WI38 (cell line): Measurements from ENCODE around the gene TBATA.

Experiments used
- H3K4me3 ChIP-seq: 2 replicates; pipeline ENCODE4 v1.5.1; 2011; ENCODE audit warnings: low read depth, mild to moderate bottlenecking, control low read depth, low read length
- TF ChIP-seq, protein P1 (sequence below): IDR thresholded peaks from 2 replicates; pipeline ENCODE4 v1.5.1; 2012; ENCODE audit warnings: low read depth, mild to moderate bottlenecking, control low read depth, low read length

The TBATA gene

DNA sequence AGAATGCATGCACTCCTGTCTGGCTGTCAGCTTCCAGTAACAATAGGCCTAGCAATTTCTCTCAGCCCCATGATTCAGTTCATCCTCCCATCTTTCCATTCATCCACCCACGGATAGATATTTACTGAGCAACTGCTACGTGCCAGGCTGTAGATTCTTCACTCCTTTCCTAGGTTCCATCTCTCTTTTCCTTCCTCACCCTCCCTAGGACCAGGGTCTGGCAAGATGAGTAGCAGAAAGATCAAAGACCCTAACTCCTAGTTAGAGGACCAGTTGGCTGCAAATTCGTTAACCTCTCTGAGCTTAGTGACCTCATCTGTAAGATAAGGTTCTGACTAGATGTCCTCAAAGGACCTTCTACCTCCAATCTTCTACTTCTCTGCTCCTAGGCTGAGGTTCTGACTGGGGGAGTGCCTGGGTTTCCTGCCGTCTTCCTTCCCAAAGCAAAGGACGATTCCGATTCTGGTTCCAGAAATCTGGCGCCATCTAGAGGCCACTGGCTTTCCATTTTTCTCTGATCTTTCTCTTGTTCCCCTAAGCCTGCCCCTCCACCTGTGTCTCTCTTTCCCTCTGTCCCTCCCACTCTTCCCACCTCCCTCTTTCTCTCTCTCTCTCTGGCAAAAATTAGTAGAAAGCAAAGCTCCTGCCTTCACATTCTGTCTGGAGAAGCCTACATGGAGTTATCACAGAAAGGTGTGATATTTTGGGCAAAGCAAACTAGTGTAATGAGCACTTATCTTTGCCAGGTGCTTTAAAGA is 26.2 kb downstream of the TBATA start:
- TF ChIP-seq, protein P1, sequence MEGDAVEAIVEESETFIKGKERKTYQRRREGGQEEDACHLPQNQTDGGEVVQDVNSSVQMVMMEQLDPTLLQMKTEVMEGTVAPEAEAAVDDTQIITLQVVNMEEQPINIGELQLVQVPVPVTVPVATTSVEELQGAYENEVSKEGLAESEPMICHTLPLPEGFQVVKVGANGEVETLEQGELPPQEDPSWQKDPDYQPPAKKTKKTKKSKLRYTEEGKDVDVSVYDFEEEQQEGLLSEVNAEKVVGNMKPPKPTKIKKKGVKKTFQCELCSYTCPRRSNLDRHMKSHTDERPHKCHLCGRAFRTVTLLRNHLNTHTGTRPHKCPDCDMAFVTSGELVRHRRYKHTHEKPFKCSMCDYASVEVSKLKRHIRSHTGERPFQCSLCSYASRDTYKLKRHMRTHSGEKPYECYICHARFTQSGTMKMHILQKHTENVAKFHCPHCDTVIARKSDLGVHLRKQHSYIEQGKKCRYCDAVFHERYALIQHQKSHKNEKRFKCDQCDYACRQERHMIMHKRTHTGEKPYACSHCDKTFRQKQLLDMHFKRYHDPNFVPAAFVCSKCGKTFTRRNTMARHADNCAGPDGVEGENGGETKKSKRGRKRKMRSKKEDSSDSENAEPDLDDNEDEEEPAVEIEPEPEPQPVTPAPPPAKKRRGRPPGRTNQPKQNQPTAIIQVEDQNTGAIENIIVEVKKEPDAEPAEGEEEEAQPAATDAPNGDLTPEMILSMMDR, result peak; percentile 66
- H3K4me3 ChIP-seq, result no peak overlapping the region

- H3K4me3 ChIP-seq, result no peak overlapping the region
- TF ChIP-seq, protein P1, result no peak
Measured at GRCh38 chr10:70757856-70758255, 27.3 kb downstream of the TBATA start.

DNA sequence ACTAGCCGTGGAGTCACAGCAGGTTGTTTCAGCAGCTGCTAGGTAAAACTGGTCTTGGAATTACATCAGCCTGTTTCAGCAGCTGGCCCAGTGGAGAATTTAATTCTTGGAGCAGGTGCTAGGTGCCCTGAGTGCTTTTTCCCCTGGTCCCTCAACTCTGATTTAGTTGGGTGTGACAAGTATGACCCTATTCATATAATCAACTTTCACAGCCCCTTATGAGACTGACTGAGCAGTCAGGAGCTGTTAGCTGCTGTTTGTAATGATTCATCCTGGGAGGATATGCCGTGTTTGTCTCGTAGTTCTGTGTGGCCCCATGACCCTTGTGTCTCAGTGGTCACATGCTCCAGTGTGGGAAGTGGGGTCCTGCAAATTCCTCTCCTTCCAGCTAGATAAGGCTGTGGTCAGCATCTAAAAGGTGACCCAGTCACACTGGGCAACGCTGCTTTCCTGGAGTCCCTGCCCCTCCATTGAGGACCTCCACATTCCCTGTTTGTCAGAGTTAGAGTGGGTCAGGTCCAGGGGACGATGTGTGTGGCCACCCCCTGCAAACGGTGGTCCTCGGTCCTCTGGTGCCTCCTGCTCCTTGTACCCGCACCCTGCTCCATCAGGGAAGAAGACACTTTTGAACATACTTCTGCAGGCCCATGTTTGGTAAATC is 28.3 kb downstream of the TBATA start:
- no peak overlapping the region for H3K4me3 ChIP-seq
- TF ChIP-seq, protein P1, result no peak

DNA sequence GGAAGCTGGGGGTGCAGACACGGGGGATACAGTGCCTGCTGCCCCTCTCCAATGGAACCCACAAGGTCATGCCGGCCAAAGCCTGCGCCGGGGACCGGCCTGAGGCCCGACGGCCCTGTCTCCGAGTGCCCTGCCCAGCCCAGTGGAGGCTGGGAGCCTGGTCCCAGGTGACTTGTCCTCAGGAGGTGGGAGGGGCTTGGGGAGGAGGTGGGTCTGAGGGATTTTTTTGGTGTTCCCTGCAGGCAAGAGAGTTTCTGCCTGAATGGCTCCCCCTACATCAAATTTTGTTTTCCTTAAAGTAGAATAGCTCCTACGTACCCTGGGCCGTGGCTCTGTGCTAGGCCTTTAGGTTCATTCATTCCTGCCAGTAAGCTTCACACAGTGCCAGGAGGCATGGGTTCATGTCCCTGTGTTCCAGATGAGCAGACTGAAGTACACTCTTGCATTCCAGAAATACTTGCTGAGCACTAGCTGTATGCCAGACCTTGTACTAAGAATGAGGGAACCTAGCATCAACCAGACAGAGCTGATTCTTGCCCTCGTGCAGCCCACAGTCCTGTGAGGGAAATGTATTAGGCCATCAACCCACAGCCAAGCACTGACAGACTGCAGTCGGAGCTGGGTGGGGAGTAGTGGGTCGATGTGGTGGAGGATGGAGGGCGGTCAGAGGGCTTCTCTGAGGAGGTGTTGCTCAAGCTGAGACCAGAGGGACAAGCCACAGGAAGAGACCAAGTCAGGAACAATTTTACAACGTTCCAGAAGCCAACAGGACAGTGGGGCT is 31.1 kb downstream of the TBATA start:
- TF ChIP-seq, protein P1, result no peak
- no peak overlapping the region for H3K4me3 ChIP-seq

DNA sequence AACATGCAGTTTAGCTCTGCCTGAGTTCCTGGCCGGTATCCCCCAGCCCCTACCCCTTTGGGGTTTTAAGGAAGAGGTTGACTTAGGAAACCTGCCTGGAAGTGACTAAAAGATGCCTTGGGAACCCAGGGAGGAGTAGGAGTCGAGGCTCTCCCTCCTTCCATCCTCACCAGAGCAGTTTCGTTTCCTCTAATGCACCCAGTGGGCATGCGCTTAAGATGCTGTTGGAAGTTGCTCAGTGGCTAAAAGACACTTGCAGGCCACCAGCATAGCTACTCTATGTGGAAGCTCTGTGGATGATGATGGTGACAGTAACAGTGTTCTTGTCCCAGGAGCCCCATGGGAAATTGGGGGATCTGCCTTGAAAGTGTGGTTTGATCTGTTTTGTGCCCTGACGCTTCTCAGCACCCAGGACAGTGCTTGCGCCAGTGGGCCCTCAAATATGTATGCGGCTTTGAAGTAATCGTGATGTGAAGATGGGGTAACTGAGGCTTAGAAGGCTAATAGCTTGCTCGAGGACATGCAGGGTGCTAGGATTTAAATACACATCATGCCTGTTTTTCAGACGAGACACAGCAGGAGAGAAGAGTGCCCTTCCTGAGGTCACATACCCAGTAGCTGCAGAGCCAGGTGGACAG is 32.0 kb downstream of the TBATA start:
- TF ChIP-seq, protein P1, result no peak
- H3K4me3 ChIP-seq, result no peak overlapping the region

DNA sequence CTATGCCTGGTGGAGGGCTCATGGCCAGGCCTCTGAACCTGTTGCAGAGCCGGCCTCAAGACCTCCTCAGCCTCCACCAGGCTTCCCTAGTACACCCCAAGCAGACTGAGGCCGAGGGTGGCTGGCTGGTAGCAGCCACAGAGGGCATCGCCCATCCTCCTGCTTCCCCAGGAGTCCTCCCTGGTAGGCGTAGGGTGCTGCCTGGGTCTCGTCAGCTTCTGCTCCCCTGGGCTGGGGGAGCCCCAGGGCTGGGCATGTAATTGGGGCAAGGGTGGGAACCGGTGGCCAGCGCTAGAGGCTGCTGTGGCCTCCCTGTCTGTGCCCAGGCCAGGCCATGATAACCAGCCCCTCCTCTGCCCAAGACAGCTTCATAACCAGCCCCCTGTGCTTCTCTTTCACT is 32.6 kb downstream of the TBATA start:
- TF ChIP-seq, protein P1, result no peak
- H3K4me3 ChIP-seq, result no peak overlapping the region
